ENCODE results near the gene PPP1R26. TPM values are rescaled to one million over a fixed set of nuclear protein-coding genes. Genes with fewer than 3 reads are reported as not detected.

Gene PPP1R26
- total RNA-seq, 4 donors from 2014 or later: 22.3 to 29.8 (median 25.7) TPM

DNA sequence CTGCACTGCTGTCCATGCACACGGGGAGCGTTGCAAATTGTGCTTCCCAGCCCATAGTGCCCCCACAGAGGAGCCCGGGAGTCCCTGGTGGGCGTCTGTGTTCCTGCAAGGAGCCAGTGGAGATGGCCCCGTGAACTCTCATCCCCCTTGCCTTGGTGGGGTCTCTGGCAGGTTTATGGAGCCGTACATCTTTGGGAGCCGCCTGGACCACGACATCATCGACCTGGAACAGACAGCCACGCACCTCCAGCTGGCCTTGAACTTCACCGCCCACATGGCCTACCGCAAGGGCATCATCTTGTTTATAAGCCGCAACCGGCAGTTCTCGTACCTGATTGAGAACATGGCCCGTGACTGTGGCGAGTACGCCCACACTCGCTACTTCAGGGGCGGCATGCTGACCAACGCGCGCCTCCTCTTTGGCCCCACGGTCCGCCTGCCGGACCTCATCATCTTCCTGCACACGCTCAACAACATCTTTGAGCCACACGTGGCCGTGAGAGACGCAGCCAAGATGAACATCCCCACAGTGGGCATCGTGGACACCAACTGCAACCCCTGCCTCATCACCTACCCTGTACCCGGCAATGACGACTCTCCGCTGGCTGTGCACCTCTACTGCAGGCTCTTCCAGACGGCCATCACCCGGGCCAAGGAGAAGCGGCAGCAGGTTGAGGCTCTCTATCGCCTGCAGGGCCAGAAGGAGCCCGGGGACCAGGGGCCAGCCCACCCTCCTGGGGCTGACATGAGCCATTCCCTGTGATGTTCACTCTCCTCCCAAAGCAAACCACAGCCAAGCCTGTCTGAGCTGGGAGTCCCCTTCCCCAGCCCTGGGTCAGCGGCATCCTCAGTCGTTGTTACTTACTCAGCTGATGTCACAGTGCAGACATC lies 24.0 kb downstream of the PPP1R26 start:
- H3K36me3 ChIP-seq: peaks cover 15% of the 10 kb centered on the region in 2 donors
- no peak for DNase-seq
- H3K27me3 ChIP-seq: no peaks in the 10 kb centered on the region
- intact Hi-C loops (cut with DNase I): no loop called here
- H3K4me3 ChIP-seq (replicated peaks in 1 of 3): no peak overlapping the region
- H3K4me1 ChIP-seq: peaks cover 18 to 19% of the 10 kb centered on the region in 2 donors
- no peak for TF ChIP-seq POLR2A (IDR thresholded peaks at IDR 0.05)
- TF ChIP-seq, protein P1, sequence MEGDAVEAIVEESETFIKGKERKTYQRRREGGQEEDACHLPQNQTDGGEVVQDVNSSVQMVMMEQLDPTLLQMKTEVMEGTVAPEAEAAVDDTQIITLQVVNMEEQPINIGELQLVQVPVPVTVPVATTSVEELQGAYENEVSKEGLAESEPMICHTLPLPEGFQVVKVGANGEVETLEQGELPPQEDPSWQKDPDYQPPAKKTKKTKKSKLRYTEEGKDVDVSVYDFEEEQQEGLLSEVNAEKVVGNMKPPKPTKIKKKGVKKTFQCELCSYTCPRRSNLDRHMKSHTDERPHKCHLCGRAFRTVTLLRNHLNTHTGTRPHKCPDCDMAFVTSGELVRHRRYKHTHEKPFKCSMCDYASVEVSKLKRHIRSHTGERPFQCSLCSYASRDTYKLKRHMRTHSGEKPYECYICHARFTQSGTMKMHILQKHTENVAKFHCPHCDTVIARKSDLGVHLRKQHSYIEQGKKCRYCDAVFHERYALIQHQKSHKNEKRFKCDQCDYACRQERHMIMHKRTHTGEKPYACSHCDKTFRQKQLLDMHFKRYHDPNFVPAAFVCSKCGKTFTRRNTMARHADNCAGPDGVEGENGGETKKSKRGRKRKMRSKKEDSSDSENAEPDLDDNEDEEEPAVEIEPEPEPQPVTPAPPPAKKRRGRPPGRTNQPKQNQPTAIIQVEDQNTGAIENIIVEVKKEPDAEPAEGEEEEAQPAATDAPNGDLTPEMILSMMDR (IDR thresholded peaks at IDR 0.05): no peak
- no peak overlapping the region for H3K27ac ChIP-seq
- H3K9me3 ChIP-seq: no peaks in the 10 kb centered on the region
- 93 to 95% methylated on average over 39 to 41 of the region's 41 CpGs for WGBS, 2 donors

DNA sequence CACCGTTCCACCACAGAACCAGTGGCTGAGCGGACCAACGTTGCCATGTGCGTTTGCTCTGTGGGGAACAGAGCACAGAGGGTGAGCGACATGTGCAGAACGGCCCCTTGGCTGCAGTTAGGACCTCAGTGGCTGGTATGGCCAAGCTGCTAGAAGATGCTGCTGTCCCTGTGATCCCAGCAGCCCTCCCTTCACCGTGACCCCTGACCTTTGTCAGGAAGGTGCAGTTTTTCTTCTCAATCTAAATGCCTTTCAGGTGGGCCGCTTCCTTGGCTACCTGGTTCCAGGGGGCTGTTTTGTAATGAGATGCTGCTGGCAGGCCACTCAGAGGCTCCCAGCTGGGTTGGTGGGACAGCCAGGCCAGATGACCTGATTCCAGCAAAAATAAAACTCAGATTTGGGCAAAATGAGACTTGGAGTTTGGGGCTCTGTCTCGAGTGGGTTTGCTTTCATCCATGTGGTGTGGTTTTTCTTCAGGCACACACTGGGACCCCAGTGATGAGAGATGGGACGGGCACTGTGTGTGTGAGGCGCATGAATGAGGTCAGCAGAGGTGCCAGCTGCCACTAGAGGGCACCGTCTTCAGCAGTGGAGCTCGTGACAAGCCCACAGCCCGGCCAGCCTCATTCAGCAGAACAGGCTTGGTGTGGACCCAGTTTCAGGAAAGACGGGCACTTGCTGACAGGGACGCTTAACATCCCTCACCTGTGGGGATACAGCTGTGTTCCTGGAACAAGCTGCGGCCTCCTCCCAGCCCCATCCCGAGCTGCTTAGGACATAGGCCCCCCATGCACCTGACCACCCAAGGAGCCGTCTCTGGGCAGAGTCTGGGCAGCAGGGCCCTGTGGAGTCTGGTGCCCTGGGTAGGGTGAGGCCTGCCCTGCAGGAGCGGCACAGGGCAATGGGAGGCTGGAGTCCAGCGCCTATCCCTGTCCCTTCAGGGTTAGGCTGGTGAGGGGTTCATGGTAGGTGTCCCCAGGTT lies 25.0 kb downstream of the PPP1R26 start:
- peak; percentile 56 to 60 for DNase-seq
- Histone ChIP-seq H3K36me3 (peaks cover 15% of the 10 kb centered on the region in 2 donors), H3K4me3 (replicated peaks in 1 of 3) (no peak overlapping the region), H3K27ac (no peak overlapping the region), H3K27me3 (no peaks in the 10 kb centered on the region), H3K9me3 (no peaks in the 10 kb centered on the region), H3K4me1 (peaks cover 13 to 14% of the 10 kb centered on the region in 2 donors)
- 73 to 77% methylated on average over 11 to 17 of the region's 21 CpGs for WGBS, 2 donors
- intact Hi-C loops (cut with DNase I): no loop called here
- no peak for TF ChIP-seq POLR2A (IDR thresholded peaks at IDR 0.05)
- TF ChIP-seq, protein P1 (IDR thresholded peaks at IDR 0.05): peak; percentile 36 to 68 (median 42)

DNA sequence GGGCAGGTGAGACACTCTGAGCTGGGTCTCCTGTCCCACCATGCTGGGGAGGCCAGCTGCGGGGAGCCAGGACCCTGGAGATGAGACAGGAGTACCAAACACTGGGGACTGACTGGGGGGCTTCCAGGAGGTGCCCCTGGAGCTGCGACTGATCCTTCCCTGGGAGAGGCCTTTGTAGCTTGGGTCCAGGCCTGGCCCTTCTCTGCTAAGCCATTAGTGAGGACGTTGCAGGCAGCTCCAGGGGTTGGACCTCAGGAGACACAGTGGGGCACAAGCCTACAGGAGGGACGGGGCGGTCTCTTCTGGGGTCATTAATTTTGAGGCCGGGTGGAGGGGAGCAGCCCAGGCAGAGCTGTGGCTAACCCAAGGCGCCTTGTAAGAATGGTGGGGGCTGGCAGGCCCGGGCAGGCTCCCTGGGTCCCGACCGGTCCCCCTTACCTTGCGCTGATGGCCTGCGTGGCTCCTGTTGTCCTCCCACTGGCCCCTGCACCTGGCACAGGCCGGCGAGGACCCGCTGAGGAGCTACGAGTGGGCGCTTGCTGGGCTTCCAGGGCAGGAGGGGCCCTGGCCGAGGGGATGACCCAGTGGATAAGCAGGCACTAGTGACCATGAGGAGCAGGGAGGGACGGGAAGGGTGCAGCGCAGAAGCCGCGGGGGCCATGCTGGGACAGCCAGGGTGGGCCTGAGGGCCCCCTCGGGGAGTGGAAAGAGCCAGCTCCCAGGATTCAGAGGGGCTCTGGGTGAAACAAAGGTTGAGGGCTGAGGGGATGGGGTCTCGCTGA lies 26.0 kb downstream of the PPP1R26 start:
- intact Hi-C loops (cut with DNase I): no loop called here

DNA sequence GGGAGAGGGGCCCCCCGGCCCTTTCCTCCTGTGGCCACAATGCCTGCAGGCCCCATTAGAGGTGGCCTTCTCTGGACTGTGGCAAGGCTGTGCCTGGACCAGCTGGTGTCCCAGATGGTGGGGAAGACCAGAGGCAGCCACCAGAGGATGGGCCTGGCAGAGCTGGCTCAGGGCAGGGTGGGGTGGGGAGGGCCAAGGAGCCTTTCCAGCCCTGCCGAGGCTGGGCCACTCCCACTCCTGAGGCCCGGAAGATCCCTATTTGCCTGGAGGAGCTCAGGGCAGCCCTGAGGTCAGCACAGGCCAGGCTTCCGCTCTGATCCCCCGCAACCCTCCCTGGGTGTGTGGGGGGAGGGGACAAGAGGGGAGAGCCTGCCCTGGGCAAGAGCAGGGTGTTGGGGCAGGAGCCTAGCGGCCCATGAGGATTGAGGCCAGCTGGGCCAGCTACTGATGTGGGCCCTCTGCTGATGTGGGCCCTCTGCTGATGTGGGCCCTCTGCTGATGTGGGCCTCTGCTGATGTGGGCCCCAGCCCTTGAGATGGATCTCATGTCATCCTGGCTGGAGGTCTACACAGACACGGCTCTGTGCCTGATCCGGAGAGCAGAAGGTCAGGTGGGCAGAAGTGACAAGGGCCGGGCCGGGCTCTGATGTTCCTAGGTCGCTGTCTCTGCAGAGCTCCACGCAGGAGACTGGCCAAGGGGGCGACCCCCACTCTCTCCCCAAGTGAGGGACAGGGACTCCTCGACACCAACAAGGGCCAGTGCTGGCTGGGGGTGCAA lies 26.9 kb downstream of the PPP1R26 start:
- Histone ChIP-seq H3K4me1 (peaks cover 9 to 10% of the 10 kb centered on the region in 2 donors), H3K27me3 (no peaks in the 10 kb centered on the region), H3K4me3 (replicated peaks in 1 of 3) (no peak overlapping the region), H3K9me3 (no peaks in the 10 kb centered on the region), H3K27ac (no peak overlapping the region), H3K36me3 (peaks cover 15% of the 10 kb centered on the region in 2 donors)
- 54 to 79% methylated on average over 3 to 9 of the region's 14 CpGs for WGBS, 2 donors
- intact Hi-C loops (cut with DNase I): no loop called here
- DNase-seq: no peak
- TF ChIP-seq, protein P1 (IDR thresholded peaks at IDR 0.05): no peak
- no peak for TF ChIP-seq POLR2A (IDR thresholded peaks at IDR 0.05)

More for the DNA sequence above, 26.0 kb downstream of the PPP1R26 start:
- H3K36me3 ChIP-seq: peaks cover 15% of the 10 kb centered on the region in 2 donors
- DNase-seq: no peak
- 86 to 91% methylated on average over 16 to 22 of the region's 24 CpGs for WGBS, 2 donors
- no peaks in the 10 kb centered on the region for H3K9me3 ChIP-seq
- H3K4me3 ChIP-seq (replicated peaks in 1 of 3): no peak overlapping the region
- TF ChIP-seq, protein P1 (IDR thresholded peaks at IDR 0.05): no peak
- no peak for TF ChIP-seq POLR2A (IDR thresholded peaks at IDR 0.05)
- H3K27ac ChIP-seq: no peak overlapping the region
- peaks cover 13 to 14% of the 10 kb centered on the region in 2 donors for H3K4me1 ChIP-seq
- H3K27me3 ChIP-seq: no peaks in the 10 kb centered on the region

Data from thyroid gland (tissue), 4 donors.